HEK293 (cell line): Measurements from ENCODE around the gene KCNE5.

Experiments
- CTCF ChIP-seq: fragments of 450-650 bp; formaldehyde crosslinking; IDR thresholded peaks from 2 replicates; pipeline ENCODE4 v1.5.1; 2016; ENCODE audit warnings: missing biosample characterization, missing genetic modification characterization
- YY1 ChIP-seq: fragments of 450-650 bp; formaldehyde crosslinking; IDR thresholded peaks from 2 replicates; pipeline ENCODE4 v1.5.1; 2018; ENCODE audit warnings: missing biosample characterization, missing genetic modification characterization
- ZFP37 ChIP-seq: fragments of 450-650 bp; formaldehyde crosslinking; IDR thresholded peaks from 2 replicates; pipeline ENCODE4 v1.5.1; 2016; ENCODE audit warnings: missing biosample characterization, missing genetic modification characterization
- ZNF280D ChIP-seq: fragments of 450-650 bp; formaldehyde crosslinking; IDR thresholded peaks from 2 replicates; pipeline ENCODE4 v1.5.1; 2016; ENCODE audit warnings: missing biosample characterization, missing genetic modification characterization
- ZNF404 ChIP-seq: fragments of 450-650 bp; formaldehyde crosslinking; IDR thresholded peaks from 2 replicates; pipeline ENCODE4 v1.5.1; 2017; ENCODE audit warnings: missing biosample characterization, missing genetic modification characterization
- ZNF514 ChIP-seq: fragments of 450-650 bp; formaldehyde crosslinking; IDR thresholded peaks from 2 replicates; pipeline ENCODE4 v1.5.1; 2016; ENCODE audit warnings: missing biosample characterization, missing genetic modification characterization
- ZNF76 ChIP-seq: fragments of 450-650 bp; formaldehyde crosslinking; IDR thresholded peaks from 2 replicates; pipeline ENCODE4; 2016; ENCODE audit warnings: low read depth, missing biosample characterization, missing genetic modification characterization, borderline replicate concordance

DNA sequence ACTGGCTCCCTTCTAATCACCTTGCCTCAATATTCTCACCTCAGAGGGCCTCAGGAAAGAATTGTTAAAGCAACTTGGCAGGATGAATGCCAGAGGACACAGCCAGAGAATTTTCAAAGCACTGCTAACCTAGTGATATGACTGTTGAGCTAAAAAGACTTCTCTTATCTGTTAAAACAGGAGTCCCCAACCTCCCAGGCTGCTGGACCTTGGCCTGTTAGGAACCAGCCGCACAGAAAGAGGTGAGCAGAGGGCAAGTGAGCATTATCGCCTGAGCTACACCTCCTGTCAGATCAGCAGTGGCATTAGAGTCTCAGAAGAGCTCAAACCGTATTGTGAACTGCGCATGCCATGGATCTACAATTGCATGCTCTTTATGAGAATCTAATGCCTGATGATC lies 1.7 kb upstream of the KCNE5 start:
- TF ChIP-seq CTCF (tag by site-specific recombination), result no peak
- TF ChIP-seq YY1 (tag by site-specific recombination), result no peak
- TF ChIP-seq ZNF76 (tag by site-specific recombination), result no peak
- TF ChIP-seq ZFP37, result no peak
- TF ChIP-seq ZNF514 (tag by site-specific recombination), result no peak
- TF ChIP-seq ZNF280D (tag by site-specific recombination), result no peak
- TF ChIP-seq ZNF404 (tag by site-specific recombination), result no peak
